Measurements from ENCODE around the gene GLG1. TPM values are rescaled to one million over a fixed set of nuclear protein-coding genes. Genes with fewer than 3 reads are reported as not detected.
"Not testable (repeated sequence)": the region's sequence is repeated elsewhere in the genome, so short reads cannot be mapped to it uniquely, and the experiment has no call there.

The GLG1 gene
- total and polyA plus RNA-seq, 9 donors: 84.4 to 144 (median 123) TPM

- not testable (repeated sequence) for H3K9me3 ChIP-seq (replicated peaks; ENCODE audit: control insufficient read depth, low read depth, low read length); H3K4me3 ChIP-seq (ENCODE audit: low read length); H3K36me3 ChIP-seq (ENCODE audit: control insufficient read depth, insufficient read depth, low read length); H3K4me1 ChIP-seq (ENCODE audit: control insufficient read depth, insufficient read depth, low read length); H3K27ac ChIP-seq (ENCODE audit: low read length); DNase-seq; H3K27me3 ChIP-seq (ENCODE audit: control insufficient read depth, insufficient read depth, low read length)
- no CpG with 5 or more reads among the region's 15 CpGs for WGBS (ENCODE audit: insufficient coverage)
Measured at GRCh38 chr16:74417897-74418296, 189.0 kb downstream of the GLG1 start.

GRCh38 chr16:74413920-74414319 is 193.0 kb downstream of the GLG1 start:
- not testable (repeated sequence) for H3K4me3 ChIP-seq (ENCODE audit: low read length)
- WGBS (ENCODE audit: insufficient coverage): 89% methylated on average over 6 of the region's 7 CpGs

GRCh38 chr16:74413485-74413884 is 193.4 kb downstream of the GLG1 start:
- H3K27ac ChIP-seq (ENCODE audit: low read length); H3K9me3 ChIP-seq (replicated peaks; ENCODE audit: control insufficient read depth, low read depth, low read length); H3K4me1 ChIP-seq (ENCODE audit: control insufficient read depth, insufficient read depth, low read length); H3K27me3 ChIP-seq (ENCODE audit: control insufficient read depth, insufficient read depth, low read length); DNase-seq; H3K4me3 ChIP-seq (ENCODE audit: low read length); H3K36me3 ChIP-seq (ENCODE audit: control insufficient read depth, insufficient read depth, low read length): not testable (repeated sequence)
- 87% methylated on average over 2 of the region's 9 CpGs for WGBS (ENCODE audit: insufficient coverage)

More at GRCh38 chr16:74413920-74414319, 193.0 kb downstream of the GLG1 start:
- not testable (repeated sequence) for H3K27me3 ChIP-seq (ENCODE audit: control insufficient read depth, insufficient read depth, low read length); H3K4me1 ChIP-seq (ENCODE audit: control insufficient read depth, insufficient read depth, low read length); DNase-seq; H3K27ac ChIP-seq (ENCODE audit: low read length); H3K9me3 ChIP-seq (replicated peaks; ENCODE audit: control insufficient read depth, low read depth, low read length); H3K36me3 ChIP-seq (ENCODE audit: control insufficient read depth, insufficient read depth, low read length)

GRCh38 chr16:74412775-74413390 is 194.0 kb downstream of the GLG1 start:
- not testable (repeated sequence) for H3K9me3 ChIP-seq (replicated peaks; ENCODE audit: control insufficient read depth, low read depth, low read length); H3K4me1 ChIP-seq (ENCODE audit: control insufficient read depth, insufficient read depth, low read length); H3K27me3 ChIP-seq (ENCODE audit: control insufficient read depth, insufficient read depth, low read length); DNase-seq; H3K4me3 ChIP-seq (ENCODE audit: low read length); H3K27ac ChIP-seq (ENCODE audit: low read length); H3K36me3 ChIP-seq (ENCODE audit: control insufficient read depth, insufficient read depth, low read length)
- WGBS (ENCODE audit: insufficient coverage): no CpG with 5 or more reads among the region's 10 CpGs

GRCh38 chr16:74412138-74412774 is 194.7 kb downstream of the GLG1 start:
- H3K4me3 ChIP-seq (ENCODE audit: low read length): not testable (repeated sequence)
- no CpG with 5 or more reads among the region's 13 CpGs for WGBS (ENCODE audit: insufficient coverage)

GRCh38 chr16:74410981-74411380 is 195.9 kb downstream of the GLG1 start:
- not testable (repeated sequence) for H3K9me3 ChIP-seq (replicated peaks; ENCODE audit: control insufficient read depth, low read depth, low read length); H3K4me1 ChIP-seq (ENCODE audit: control insufficient read depth, insufficient read depth, low read length); H3K4me3 ChIP-seq (ENCODE audit: low read length); H3K36me3 ChIP-seq (ENCODE audit: control insufficient read depth, insufficient read depth, low read length); H3K27me3 ChIP-seq (ENCODE audit: control insufficient read depth, insufficient read depth, low read length); H3K27ac ChIP-seq (ENCODE audit: low read length); DNase-seq
- no CpG with 5 or more reads among the region's 9 CpGs for WGBS (ENCODE audit: insufficient coverage)

More at GRCh38 chr16:74412138-74412774, 194.7 kb downstream of the GLG1 start:
- H3K27ac ChIP-seq (ENCODE audit: low read length); H3K4me1 ChIP-seq (ENCODE audit: control insufficient read depth, insufficient read depth, low read length); H3K27me3 ChIP-seq (ENCODE audit: control insufficient read depth, insufficient read depth, low read length); DNase-seq; H3K36me3 ChIP-seq (ENCODE audit: control insufficient read depth, insufficient read depth, low read length); H3K9me3 ChIP-seq (replicated peaks; ENCODE audit: control insufficient read depth, low read depth, low read length): not testable (repeated sequence)

GRCh38 chr16:74410057-74410957 is 196.6 kb downstream of the GLG1 start:
- not testable (repeated sequence) for H3K27me3 ChIP-seq (ENCODE audit: control insufficient read depth, insufficient read depth, low read length); DNase-seq; H3K36me3 ChIP-seq (ENCODE audit: control insufficient read depth, insufficient read depth, low read length); H3K4me1 ChIP-seq (ENCODE audit: control insufficient read depth, insufficient read depth, low read length); H3K4me3 ChIP-seq (ENCODE audit: low read length); H3K27ac ChIP-seq (ENCODE audit: low read length); H3K9me3 ChIP-seq (replicated peaks; ENCODE audit: control insufficient read depth, low read depth, low read length)
- no CpG with 5 or more reads among the region's 18 CpGs for WGBS (ENCODE audit: insufficient coverage)

GRCh38 chr16:74409185-74409981 is 197.5 kb downstream of the GLG1 start:
- not testable (repeated sequence) for DNase-seq; H3K36me3 ChIP-seq (ENCODE audit: control insufficient read depth, insufficient read depth, low read length); H3K4me3 ChIP-seq (ENCODE audit: low read length); H3K4me1 ChIP-seq (ENCODE audit: control insufficient read depth, insufficient read depth, low read length); H3K27me3 ChIP-seq (ENCODE audit: control insufficient read depth, insufficient read depth, low read length); H3K9me3 ChIP-seq (replicated peaks; ENCODE audit: control insufficient read depth, low read depth, low read length); H3K27ac ChIP-seq (ENCODE audit: low read length)
- WGBS (ENCODE audit: insufficient coverage): 86% methylated on average over 4 of the region's 15 CpGs

GRCh38 chr16:74407362-74407705 is 199.6 kb downstream of the GLG1 start:
- peak; percentile 41 for DNase-seq
- H3K36me3 ChIP-seq (ENCODE audit: control insufficient read depth, insufficient read depth, low read length); H3K4me1 ChIP-seq (ENCODE audit: control insufficient read depth, insufficient read depth, low read length); H3K27me3 ChIP-seq (ENCODE audit: control insufficient read depth, insufficient read depth, low read length); H3K9me3 ChIP-seq (replicated peaks; ENCODE audit: control insufficient read depth, low read depth, low read length): not testable (repeated sequence)
- 13% methylated on average over 3 of the region's 23 CpGs for WGBS (ENCODE audit: insufficient coverage)
- peak overlapping the region; percentile 42 for H3K27ac ChIP-seq (ENCODE audit: low read length)
- H3K4me3 ChIP-seq (ENCODE audit: low read length): peak overlapping the region; percentile 45

All from muscle of leg (tissue), 11 donors.